GM21390 (cell line): Measurements from ENCODE around the gene FAM169A.
A peak's percentile ranks its signal among the peaks of the same experiment; 100 is the strongest.
"Not testable (repeated sequence)": the region's sequence is repeated elsewhere in the genome, so short reads cannot be mapped to it uniquely, and the experiment has no call there.

Experiments used
- ATAC-seq: cut with Tn5 transposase; IDR thresholded peaks from one replicate; pipeline ENCODE4 v1.9.1; 2021; ENCODE audit not compliant: unreplicated experiment

The FAM169A gene

GRCh38 chr5:74801941-74802340 lies 64.2 kb downstream of the FAM169A start:
- ATAC-seq: no peak

- ATAC-seq: no peak
Measured at GRCh38 chr5:74801197-74801596, 65.0 kb downstream of the FAM169A start.

GRCh38 chr5:74798977-74799911 lies 66.9 kb downstream of the FAM169A start:
- ATAC-seq: no peak

- ATAC-seq: not testable (repeated sequence)
Measured at GRCh38 chr5:74791669-74792068, 74.5 kb downstream of the FAM169A start.

- ATAC-seq: no peak
Measured at GRCh38 chr5:74787424-74787823, 78.8 kb downstream of the FAM169A start.

- ATAC-seq: no peak
Measured at GRCh38 chr5:74786851-74787250, 79.3 kb downstream of the FAM169A start.

- ATAC-seq: no peak
Measured at GRCh38 chr5:74778609-74779008, 87.6 kb downstream of the FAM169A start.

- no peak for ATAC-seq
Measured at GRCh38 chr5:74772359-74772758, 93.8 kb downstream of the FAM169A start.

- ATAC-seq: peak; percentile 25
Measured at GRCh38 chr5:74767579-74767913, 98.6 kb downstream of the FAM169A start.

GRCh38 chr5:74766849-74767578 lies 99.2 kb downstream of the FAM169A start, which contains the start of the genes GFM2 and NSA2:
Gene GFM2 (minus strand): TSS chr5:74767117. CDS start chr5:74763742, 3,375 bp downstream.
Gene NSA2 (plus strand): TSS chr5:74767249. CDS start chr5:74767361, 112 bp downstream.
- ATAC-seq: peak; percentile 93

- ATAC-seq: peak; percentile 31
Measured at GRCh38 chr5:74766418-74766848, 99.8 kb downstream of the FAM169A start.

GRCh38 chr5:74765929-74766328 lies 100.3 kb downstream of the FAM169A start:
- no peak for ATAC-seq

GRCh38 chr5:74765201-74765600 lies 101.0 kb downstream of the FAM169A start:
- ATAC-seq: no peak

- ATAC-seq: no peak
Measured at GRCh38 chr5:74763504-74763903, 102.7 kb downstream of the FAM169A start.

- ATAC-seq: no peak
Measured at GRCh38 chr5:74762599-74762998, 103.6 kb downstream of the FAM169A start.

GRCh38 chr5:74761241-74761640 lies 104.9 kb downstream of the FAM169A start:
- ATAC-seq: no peak

- not testable (repeated sequence) for ATAC-seq
Measured at GRCh38 chr5:74748742-74749141, 117.4 kb downstream of the FAM169A start.

GRCh38 chr5:74738406-74738805 lies 127.8 kb downstream of the FAM169A start:
- ATAC-seq: no peak

GRCh38 chr5:74736759-74737158 lies 129.4 kb downstream of the FAM169A start:
- ATAC-seq: no peak
